ENCODE results near the gene PRKN.
A peak's percentile ranks its signal among the peaks of the same experiment; 100 is the strongest.

Gene PRKN
- total RNA-seq, result 0.11 to 10.8 (median 2.7) reads per million in 3 experiments

DNA sequence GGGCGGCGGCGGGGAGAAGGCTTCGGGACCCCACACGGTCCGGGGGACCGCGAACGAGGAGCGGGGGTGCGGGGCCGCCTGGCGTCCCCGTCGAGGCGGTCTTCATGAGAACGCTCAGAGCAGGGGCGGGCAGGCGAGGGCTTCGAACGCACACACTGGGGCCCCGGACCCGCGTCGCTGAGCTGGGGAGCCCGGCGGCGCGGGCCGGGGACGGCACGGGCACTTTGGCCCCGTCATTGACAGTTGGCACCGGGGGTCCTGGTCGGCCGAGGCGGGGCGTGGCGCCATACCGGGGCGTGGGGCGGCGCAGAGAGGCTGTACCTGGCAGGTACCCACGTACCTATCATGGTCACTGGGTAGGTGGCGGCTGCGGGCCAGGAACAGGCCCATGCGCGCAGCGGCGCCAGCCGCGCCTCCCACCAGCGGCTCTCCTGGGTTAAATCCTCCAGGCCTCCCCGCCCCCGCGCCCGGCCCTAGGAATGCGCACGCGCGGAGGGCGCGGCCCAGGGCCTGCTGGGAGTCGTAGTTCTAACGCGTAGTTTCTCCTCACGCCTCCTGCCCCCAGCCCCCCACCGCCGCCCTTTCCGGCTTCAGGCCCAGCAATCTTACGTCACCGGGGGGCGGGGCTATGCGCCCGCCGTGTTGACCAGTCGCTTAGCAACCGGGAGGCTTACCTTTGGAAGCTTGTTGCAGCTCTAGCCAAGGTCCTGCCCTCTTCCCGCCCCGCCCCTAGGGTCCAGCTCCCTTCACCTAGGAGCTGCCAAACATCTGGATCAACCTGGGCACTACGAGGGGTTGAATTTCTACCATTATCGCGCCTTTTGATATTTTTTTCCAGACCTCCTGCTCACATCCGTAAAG is at the start of gene PRKN, which contains the start of gene PACRG:
Gene PRKN, minus strand, starts transcription at position 445 of the 861 bp plus-strand sequence.
Gene PACRG, plus strand, starts transcription at position 653 of the 861 bp plus-strand sequence.
- DNase-seq, result peak; percentile 97

DNA sequence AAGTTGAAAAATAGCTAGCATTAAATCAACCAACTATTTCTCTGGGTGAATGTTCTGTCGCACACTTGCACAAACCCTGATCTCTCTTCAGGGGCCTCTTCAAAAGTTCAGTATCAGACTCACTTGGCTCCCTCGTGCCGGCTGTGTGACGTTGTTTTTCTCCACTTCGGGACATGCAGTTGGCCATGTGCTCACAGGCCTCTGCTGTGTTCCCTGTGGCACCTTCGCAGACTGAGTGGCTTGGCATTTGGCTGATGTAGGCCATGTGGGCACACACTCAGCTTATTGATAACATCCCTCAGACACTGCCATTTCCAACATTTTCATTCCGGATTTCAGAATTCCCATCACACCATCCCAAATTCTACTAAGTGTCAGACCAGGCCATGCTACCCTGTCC is 49.5 kb upstream of the PRKN start:
- DNase-seq, result no peak

DNA sequence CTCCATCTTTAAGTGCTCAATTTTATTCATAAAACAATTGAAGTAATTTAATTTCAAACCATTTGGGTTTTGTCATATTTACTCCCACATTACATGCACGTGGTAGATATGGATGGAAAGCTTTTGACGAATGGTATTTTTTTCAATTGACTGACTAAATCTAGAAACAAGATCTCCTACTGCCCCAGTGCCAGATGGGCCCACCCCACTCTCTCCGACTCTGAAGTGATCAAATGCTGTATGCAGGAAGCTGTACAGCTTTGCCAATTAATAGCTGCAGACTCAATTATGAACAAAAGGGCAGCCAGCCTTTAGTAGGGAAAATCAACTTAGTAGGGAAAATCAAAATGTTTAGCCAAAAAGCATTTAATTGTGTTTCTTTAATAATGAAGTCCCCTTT is 46.4 kb upstream of the PRKN start:
- no peak for DNase-seq

DNA sequence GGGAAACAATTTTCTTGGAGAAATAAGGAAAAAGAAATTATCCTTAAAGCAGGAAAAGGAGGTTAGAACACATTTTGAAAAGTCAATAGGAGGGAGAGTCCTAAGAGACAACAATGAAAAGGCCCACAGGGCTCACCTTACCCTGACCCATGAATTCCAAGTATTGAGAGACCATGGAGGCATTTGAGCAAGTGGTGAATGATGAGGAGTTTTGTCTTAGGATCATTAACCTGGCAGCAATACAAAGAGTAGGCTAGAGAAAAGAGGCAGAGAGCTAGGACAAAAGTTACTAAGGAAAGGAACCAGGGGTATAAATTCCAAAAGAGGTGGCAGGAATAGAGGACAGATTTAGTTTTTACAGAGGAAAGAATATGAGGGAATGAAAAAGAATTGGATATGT is 44.9 kb upstream of the PRKN start:
- no peak for DNase-seq

DNA sequence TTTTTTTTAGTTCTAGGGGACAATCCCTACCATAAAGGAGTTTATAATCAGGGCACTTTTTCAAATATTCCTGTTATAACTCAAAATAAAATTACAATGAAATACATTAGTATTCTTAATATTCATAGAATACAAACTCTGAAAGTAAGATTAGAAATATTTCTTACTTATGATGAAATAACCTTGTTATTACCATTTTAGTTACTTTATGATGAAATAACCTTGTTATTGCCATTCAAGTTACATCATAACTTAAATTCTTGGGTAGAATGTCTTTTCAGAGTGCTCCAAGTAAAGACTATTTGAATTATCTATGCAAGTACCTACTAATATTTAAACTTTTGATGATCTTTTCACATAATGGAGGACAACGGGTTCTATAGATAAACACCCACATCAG is 43.4 kb upstream of the PRKN start:
- no peak for DNase-seq

DNA sequence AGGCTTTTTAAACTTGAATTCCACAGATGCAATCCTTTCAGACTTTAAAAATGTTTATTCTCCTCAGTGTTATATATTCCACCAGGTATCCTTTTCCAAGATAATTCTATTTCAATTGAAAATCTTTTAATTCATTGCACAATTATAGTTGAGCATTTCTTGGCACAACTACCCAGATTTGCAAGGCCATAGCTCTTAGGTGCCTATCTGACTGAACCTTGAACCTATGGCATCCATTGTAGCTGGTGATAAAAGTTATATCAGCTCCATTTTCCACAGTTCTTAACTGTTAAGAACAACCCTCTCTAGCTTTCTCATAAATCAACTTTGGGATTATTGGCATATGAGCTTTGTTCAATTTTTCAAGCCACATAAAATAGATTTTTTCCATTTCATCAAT is 42.6 kb upstream of the PRKN start:
- DNase-seq, result no peak

DNA sequence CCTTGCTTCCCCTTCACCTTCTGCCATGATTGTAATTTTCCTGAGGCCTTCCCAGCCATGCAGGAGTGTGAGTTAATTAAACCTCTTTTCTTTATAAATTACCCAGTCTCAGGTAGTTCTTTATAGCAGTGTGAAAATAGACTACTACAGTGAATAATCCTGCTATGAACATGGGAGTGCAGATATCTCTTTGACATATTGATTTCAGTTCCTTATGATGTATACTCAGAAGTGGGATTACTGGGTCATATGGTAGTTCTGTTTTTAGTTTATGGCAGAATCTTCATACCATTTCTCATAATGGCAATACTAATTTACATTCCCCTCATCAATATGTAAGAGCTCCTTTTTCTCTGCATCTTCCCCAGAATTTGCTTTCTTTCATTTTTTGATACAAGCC is 26.2 kb upstream of the PRKN start:
- no peak for DNase-seq

DNA sequence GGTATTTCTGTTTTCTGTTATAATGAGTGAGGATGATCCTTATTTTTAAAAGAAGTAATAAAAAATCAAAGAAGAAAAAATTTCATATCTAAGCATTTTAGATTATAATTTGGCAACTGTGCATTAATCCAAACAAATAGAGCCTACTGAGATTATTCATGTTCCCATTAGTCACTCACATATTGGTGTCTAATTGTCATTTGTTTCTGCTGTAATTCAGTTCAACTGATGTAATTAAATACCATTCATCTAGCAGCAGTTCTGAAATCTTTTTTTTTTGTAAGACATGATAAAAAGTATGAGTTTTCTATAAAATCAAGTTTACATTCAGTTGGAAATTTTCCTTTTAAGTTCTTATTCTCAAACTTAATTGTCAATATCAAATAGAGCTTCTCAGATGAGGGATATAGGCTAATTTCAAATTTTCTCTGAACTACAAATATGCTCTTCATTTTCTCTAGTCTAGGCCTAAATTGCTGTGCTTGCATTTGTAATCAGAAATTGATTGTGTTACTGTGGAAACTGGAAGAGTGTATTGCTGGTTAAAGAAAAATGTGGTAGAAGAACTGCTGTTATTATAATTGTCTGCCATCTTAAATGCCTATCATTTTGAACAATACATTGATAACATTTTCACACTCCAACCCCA is 23.8 kb upstream of the PRKN start:
- no peak for DNase-seq

DNA sequence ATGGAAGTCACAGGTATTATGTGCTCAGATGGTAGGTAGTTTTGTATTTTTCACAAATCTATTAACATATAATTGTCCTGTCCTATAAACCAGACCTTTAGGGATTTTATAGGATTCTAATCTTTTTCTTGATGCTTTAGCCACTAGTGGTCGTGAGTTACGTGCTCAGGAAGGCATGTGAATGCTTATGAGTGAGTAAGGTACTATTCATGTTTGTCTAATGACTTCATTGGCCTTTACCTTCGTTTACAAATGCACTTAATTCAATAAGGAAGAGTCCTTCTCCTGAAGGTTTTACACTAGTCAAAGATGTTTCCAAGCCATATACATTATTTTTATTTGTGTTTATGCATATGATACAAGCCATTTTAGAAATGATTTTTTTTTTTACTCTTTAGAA is 23.2 kb upstream of the PRKN start:
- DNase-seq, result no peak

DNA sequence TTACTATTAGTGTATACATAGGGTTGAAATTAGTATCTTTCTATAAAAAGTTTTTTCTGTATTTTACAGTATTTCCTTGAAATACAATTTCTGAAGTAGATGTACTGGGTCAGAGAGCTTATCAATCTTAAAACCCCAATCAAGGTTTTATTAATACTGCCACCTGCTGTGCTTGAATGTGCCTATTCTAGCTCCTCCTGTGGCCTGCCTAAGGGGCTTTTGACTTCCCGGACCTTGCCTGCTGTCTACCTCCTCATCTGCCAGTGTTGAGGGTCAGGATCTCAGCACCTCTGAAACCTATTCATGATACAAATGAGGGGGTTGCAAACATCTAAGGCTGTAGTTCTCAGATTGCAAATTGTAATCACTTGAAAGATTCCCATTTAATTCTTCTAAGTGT is 9.4 kb upstream of the PRKN start:
- DNase-seq, result no peak

DNA sequence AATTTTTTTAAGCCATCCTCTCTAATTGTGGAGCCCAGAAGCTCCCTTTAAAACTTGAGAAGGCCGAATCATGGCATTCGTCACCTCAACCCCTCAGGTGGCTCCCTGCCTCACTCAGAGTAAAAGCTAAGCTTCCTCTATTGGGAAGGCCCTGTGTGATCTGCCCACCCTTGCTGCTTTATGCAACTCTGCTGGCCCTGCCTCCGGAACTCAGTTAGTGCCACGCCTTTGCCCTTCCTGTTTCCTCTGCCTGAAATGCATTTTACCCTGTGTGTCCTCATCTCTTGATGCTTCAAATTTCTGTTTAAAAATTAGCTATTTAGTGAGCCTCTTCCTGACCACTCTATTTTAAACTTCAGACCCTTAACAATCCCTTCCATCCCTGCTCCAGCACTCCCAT is 5.9 kb upstream of the PRKN start:
- peak; percentile 16 for DNase-seq

DNA sequence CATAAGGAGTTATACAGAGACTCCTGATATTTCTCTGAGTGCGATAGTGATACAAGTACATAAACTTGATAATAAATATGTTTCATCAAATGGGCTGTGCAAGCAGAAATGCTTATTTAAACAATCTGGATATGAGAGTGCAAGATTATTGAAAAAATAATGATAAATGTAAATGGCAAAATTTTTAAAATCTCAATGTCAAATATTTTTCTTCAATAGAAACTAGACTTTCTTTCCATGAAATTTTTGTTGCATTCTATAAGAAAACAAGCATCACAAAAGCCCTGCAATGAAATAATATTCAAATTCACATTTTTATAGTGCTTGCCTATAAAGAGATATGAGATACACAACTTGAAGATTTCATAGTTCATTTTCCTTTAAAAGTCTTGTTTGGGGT is 2.9 kb upstream of the PRKN start:
- no peak for DNase-seq

DNA sequence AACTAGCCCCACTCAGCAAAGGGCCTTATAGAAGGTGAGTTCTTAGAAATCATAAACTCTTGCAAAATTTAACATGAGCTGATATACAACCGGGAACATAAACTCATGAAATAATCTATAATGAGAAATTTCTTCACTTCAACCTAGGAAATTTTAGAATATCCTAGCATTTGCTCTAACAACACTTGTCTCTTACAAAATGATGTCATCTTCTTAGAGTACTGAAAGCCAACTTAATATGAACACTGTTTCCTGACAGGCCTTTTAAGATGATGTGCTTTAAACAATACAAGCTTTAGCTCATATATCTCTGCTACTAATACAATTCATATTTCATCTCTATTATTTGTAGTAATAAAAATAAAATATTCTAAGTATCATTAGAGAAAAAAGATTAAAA is 1.1 kb upstream of the PRKN start:
- DNase-seq, result no peak

DNA sequence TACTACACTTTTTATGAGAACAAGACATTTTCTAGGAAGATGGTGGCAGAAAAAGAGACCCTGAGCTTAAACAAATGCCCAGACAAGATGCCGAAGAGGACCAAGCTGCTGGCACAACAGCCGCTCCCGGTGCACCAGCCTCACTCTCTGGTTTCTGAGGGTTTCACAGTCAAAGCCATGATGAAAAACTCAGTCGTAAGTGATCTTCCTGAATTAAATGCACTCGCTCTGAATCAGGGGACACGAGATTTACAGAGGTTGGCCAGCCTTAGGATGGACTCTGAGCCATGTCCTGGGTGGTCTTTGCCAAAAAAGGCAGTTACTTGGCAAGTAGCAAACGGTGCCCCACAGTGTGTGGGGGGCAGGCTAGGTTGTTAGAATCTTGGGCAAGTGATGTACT is 631 bp upstream of the PRKN start:
- DNase-seq, result no peak

DNA sequence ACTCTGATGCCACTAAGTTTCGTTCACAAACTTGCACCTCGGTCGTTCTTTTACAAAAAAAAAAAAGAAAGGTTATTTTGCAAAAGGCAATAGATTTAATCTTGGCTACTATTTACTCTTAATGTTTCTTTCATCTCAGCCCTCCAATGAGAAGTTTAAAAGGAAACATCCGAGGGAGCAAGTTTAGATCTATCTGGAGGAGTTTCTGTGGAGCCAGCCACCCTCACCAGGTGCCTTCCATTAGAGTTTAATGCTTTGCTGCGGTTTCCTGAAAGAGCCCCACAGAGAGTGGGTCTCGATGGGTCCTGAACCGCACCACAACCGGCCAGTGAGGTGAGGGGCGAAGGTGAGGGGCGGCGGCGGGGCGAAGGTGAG is 632 bp downstream of the PRKN start:
- peak; percentile 10 for DNase-seq

DNA sequence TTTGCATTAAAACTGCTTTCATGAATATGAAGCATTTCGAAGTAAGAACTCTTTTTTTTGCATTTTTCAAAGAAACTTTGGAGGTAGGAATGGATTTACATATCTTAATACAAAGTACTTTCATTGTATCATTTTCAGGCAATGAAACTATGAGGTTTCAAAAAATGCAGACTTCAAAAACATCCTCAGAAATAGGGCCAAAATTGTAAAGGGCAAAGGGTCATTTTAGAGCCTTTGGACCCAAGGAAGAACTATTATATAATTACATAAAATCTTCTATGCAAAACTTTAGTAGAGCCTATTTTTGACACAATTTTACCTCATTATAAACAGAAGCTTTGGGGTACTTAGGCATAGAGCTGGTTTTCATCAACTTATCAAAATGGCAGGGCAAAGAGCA is 4.9 kb downstream of the PRKN start:
- DNase-seq, result no peak

DNA sequence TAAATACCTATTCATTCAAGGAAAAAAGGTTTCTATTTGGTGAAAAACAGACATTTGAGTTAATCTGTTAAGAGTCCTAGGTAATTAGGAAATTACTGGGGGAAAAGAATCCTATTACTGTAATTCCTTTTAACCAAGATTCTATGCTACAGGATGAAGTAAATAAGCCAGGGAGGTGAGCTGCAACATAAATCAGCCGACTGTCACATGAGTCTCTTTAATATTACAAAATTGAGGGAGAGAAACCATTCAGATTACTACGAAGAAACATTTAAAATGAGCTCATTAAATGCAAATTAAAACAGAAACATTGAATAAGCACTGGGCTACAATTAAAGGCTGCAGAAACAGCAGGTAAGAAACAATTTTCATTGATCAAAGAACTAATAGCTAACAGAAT is 5.3 kb downstream of the PRKN start:
- no peak for DNase-seq

DNA sequence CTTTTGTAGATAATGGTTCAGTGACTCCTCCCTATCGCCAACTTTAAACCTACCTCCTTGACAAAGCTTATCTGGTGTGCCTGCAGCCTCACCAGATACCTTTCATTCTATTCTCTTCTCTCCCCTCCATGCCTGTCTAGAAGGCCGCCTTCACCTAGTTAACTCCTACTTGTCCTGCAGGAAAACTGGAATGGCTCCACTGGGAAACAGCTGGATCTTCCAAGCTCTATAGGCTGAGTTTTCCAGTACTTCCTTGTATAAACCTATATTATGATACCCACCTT is 6.2 kb downstream of the PRKN start:
- DNase-seq, result no peak

DNA sequence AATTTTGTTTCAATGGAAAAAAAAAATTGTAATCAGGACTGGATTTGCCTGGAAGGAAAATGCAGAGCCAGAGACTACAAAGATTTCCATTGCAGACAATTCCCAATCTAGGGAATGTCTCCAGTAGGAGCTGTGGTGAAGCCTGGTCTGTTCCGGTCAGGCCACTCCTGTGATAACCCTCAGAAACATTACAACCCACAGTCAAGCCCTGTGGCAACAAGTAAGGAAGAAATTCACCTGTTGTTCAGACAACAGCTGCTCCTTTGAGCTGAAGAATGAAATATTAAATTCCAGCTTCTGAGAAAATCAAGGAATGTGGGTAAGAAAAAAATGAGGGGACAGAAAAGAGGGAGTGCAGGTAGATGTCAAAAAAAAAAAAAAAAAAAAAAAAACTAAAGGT is 8.0 kb downstream of the PRKN start:
- DNase-seq, result no peak

DNA sequence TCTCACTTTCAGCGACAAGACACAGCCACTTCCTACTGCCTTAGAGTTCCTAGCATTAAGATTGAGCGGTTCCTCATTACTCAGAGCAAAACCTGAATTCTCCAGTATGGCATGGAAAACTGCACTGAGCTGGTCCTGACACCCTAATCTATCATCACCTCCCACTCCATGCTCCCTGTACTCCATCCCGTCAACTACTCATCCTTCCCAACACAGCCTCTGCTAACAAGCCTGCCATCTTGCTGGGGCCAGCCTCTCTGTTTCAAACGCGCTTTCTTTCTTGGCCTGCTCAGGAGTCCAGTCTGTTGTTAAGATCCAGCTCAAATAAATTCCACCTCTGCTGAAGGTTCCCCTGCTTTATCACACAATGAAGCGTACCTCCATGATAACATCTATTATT is 12.0 kb downstream of the PRKN start:
- DNase-seq, result no peak

DNA sequence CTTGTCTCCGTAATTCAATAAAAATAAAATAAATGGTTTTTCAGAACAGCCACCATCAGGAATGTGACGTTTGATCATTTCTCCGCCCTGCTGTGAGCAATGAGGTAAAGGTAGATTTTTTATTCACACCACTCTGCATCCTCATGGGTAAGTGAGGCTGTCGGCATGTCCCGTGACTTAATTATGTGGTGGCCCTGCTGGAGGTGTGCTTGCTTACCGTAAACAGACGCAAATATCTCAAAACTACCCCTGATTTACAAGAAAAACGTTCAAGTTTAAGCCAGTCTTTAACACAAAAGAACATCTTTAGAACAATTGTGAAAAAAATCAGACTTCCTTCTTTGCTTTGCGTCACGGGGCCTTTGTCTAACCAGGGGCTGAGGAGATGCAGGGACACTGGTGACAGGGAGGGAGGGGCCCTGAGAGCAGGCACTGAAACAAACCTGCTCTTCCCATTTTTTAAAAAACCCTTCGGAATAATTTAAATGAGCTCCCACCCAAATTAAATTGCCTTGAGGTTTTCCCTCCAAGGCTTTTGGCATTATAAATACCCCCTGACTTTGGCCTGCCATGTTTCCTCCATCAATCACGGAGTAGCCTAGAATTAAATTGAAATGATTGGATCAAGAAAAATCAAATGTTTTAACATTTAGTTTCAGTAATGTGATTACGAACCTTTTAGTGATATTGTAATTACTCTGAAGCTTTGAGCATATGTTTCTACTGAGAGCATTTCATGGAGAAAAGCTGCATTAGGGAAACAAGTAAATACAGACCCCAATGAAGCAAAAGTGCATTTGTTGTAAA is 13.4 kb downstream of the PRKN start:
- DNase-seq, result no peak

DNA sequence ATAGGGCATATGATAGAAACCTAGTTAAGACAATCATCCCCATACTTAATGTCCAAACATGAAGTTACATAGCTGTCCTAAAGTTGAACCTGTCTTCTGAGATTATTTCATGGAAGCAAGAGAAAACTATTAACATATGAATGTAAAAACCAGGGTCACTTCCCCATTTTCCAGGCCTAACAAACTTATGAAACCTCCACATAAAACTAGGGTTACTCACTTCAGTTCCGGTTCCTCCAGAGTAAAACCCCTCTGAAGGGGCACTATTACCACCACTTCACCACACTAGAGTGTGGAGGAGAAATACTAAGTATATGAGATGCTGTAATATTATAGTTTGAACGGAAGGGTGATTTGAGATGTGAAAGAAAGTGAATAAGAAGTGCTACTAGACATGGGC is 14.9 kb downstream of the PRKN start:
- no peak for DNase-seq

DNA sequence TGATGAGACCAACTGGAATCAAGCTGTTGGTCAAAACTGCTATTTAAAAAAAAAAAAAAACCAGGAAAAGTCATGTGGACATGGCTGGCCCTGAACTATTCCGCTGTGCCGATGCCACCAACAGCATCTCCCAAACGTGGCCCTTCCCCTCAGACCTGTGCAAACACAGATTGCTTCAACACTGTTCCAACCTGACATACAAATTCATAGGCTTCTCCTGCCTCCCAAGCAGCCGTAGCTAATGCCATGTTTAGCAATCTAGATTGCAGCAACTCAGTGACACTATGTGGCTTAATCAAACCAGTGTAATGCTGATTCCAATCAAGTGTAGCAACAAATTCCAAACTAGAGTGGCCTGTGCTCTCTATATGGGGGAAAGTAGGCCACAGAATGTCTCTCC is 16.2 kb downstream of the PRKN start:
- no peak for DNase-seq

DNA sequence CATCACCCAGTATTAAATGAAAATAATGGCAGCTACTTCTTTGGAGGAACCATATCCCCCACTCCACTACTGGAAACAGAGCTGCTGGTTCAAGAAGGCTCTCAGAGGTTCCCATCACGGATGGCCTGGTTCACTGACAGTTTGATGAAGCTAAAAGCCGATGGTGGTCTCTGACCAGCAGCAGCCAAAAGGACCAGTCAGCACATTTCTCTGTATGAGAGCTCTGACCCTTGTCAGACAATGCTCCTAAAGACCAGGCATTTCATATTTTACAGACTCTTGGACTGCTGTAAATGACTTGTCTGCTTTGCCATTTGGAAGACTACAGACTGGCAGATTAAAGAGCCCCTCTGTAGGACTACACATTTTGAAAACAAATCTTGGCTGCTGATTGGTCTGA is 16.6 kb downstream of the PRKN start:
- DNase-seq, result no peak
